GM13977 (cell line): ENCODE measurements around the gene CORO1C.

Source experiments
- DNase-seq: peaks from one replicate; pipeline ENCODE4 v3.0.0; 2012; ENCODE audit warnings: low spot score
- CTCF ChIP-seq: IDR thresholded peaks from 2 replicates; pipeline ENCODE4 v1.5.1; 2012; ENCODE audit warnings: mild to moderate bottlenecking, control low read depth; ENCODE audit not compliant: insufficient read depth; ENCODE audit errors: extremely low read depth, missing control alignments
- in situ Hi-C: fragments of 300-500 bp; cut with MboI; formaldehyde crosslinking; loops from one replicate; pipeline ENCODE4 v1.12.0; 2022; ENCODE audit warnings: low sequenced_read_pairs, low pct_unique_long_range_greater_than_20kb, mixed read lengths, inconsistent platforms; ENCODE audit not compliant: unreplicated experiment

Gene CORO1C

DNA sequence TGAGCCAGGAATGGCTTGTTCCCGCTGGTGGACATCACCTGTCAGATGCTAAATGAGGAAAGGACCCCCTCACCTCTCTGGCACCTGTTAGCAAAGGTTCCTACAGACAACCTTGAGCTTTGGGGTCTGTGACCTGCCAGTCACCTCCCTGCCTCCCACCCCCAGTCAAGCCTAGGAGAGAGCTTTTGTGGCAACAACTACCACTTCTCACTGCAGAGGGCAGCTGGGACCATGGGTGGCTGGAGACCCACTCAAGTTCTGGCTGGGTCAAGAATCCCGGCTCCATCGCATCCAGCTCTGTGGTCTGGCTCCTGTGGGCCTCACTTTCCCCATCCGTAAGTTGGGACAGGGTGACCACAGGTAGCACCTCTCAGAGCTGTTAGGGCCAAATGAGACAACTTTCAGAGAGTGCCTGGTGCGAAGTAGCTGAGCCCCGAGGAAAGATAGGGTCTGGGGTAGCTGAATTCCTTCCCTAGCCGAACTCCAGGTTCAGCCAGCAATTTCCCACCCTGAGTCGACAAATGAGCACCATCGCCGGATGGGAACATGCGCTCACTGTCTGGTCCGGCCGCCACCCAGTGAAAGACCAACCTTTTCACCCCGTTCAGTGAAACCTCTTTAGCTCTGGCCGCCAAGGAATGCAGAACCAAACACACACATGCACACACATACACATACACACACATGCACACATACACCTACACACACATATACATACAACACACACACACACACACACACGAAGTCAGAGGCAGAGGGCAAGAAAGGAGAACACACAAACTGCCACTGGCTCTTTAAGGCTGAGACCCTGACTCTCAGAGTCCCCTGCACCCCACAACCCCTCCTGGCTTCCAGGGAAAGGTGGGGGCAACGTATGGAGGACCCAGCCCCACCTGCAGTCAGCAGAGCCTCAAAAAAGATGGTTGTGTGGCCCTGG is 135.3 kb downstream of the CORO1C start:
- in situ Hi-C loops = no loop called here
- DNase-seq = no peak
- TF ChIP-seq CTCF = no peak
